NCI-H1436 (cell line): ENCODE measurements around the gene ISCA2.

Experiments
- DNase-seq: peaks from one replicate; lab custom pipeline; 2025; lab: John Stamatoyannopoulos, UW

Gene ISCA2

GRCh38 chr14:74483321-74483720 lies 10.2 kb upstream of the ISCA2 start:
- DNase-seq, result no peak

GRCh38 chr14:74486164-74486563 lies 7.4 kb upstream of the ISCA2 start:
- no peak for DNase-seq

- DNase-seq, result no peak
Measured at GRCh38 chr14:74488786-74489397, 4.7 kb upstream of the ISCA2 start.

DNA sequence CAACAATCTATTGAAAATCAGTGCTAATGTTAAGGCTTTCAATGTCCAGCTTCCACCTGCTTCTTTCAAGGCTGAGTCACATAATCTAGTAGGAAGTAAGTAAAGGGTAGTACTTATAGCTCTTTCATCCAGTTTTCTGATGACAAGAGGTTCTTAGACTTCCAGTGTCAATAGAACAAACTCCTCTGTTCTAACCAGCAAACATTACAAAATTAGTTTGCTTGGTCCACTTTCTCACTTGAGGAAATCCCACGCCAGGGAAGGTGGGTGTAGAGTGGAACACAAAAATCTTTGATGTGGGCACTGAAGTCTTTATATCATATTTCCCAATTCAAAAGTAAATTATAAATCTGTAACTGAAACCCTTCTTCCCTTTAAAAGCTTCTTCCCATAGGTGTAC lies 3.1 kb upstream of the ISCA2 start:
- no peak for DNase-seq

DNA sequence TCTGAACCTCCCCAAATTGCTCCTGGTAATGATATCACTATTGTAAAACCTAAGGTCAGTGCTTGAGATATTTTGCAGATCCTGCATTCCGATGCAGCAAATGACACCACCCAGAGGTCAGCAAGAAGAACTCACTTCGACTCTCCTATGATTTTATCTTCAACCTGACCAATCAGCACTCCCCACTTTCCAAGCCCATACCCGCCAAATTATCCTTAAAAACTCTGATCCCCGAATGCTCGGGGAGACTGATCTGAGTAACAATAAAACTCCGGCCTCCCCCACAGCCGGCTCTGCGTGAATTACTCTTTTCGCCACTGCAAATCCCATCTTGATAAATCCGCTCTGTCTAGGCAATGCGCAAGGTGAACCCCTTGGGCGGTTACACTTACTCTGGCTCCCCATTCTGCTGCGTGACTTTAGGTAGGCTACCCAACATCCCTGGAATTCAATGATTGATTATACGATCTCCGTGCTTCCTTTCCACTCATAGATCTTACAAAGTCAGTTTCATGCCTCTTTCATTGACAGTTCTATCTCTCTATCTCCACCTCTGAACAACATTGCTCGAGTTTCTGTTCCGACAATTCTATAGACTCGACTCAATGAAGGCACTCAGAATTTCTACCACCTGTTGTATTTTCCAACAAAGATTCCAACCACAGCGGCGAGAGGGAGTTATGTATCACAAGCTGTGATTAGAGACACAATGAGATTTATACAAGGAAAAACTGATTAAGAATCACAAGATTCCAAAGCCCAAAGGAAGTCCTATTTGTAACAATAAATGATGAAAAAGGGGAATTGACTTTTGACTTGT lies 1.4 kb upstream of the ISCA2 start:
- no peak for DNase-seq

DNA sequence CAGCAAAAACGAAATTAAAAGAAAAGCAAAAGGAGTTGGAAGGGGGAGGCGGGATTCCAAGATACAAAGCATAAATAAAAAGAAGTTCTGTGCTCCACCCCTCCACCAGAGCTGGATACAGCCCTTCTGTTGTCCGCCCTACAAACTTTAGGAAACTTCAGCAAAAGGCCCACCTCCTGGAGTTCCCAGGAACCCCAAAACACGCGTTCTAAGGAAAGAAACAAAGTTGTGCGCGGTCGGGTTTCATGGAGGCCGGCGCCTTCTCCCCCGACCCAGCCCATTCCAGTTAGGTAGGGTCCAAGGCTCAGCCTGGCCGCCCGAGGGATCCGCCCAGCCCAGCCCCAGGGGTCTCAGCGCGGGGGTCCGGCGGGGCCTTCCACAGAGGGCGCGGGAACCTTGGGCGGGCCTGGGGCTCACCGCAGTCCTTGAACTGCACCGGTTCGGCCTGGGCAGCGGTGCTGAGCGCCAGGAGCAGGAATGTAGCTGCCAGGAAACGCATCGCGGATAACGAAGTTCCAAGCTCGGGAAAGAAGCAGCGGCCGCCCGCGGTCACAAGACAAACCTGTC lies 706 bp upstream of the ISCA2 start, which contains the start of gene NPC2:
NPC2 (minus strand) TSS at position 530 of the 567 bp plus-strand sequence; CDS start at position 499, 31 bp downstream.
- no peak for DNase-seq

DNA sequence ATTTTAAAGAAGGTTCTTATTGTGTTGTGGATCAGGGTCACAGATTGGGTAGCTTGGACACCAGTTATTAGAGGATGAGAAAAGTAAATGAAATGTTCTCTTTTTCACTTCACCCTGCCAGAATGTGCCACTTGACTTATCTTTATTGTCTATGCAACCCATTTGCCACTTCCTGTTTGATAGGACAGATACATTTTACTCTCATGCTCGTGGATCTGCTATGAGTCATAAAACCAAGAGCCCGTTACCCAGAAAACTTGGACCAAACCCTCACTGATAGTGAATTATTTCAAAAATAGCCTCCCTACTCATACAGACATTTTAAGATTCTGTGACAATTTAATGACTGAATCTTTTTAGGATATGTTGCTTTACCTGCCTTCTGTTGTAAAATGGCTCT lies 1.8 kb downstream of the ISCA2 start:
- DNase-seq, result no peak

GRCh38 chr14:74500417-74501134 lies 7.0 kb downstream of the ISCA2 start:
- no peak for DNase-seq

DNA sequence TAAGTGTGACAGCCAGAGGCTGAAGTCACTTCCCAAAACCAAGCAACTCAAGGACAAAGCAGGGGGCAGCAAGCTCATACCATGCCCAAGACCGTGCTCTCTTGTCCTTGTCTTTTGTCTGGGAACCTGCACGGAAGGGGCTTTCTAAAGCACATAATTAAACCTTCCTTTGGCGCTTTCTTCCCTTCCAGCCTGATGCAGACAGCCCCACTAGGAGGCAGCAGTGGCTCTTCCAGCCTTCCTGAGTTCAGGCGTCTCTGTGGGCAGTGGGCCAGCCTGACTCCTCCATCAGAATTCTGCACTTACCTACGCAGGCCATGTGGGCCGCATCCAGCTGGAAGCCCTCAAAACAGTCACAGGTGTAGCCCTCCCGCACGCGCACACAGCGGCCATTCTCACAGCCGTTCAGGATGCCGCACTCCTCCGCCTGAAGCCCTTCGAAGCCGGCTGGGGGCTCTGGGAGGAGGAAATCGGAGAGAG lies 7.6 kb downstream of the ISCA2 start:
- DNase-seq, result no peak

DNA sequence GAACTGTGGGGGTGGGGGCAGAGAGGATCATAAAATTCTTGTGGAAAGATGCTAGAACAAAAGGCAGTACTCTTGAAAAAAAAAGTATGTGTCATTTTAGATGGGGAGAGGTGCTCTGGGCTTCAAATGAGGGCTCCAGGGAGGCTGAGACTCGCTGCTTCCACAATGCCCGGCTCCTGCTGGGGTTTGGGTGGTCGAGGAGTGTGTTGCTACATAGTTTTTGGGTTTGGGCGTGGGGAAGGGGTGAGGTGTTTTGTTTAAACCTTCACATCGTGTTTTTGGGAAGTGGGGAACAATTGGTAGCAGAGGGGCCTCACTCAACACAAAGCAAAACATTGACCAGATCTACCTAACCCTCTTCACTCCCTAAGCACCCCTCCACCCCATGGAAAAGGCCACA lies 8.1 kb downstream of the ISCA2 start:
- DNase-seq, result no peak

GRCh38 chr14:74502236-74503019 lies 8.9 kb downstream of the ISCA2 start:
- DNase-seq, result no peak

- DNase-seq, result no peak
Measured at GRCh38 chr14:74503291-74503937, 9.8 kb downstream of the ISCA2 start.

GRCh38 chr14:74503938-74504335 lies 10.4 kb downstream of the ISCA2 start:
- no peak for DNase-seq

DNA sequence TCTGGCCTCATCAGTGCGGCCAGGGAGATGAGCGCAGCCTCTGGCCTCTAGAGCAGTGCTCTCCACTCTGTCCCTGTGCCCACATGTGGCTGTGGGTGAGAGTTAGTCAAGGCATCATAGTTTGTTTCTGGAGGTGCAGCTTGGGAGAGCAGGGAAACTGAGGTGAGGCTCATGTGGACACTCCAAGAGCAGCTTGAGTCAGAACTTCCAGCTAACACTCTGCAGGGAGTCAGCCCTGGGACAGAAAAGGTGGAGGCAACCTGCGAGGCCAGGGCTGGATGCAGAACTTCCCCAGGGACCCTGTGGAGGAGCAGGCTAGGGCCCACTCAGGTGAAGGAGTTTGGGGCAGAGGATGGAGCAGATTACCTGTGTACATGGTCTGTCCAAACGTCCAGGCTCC lies 10.8 kb downstream of the ISCA2 start:
- no peak for DNase-seq

GRCh38 chr14:74504874-74505720 lies 11.5 kb downstream of the ISCA2 start:
- DNase-seq, result no peak

GRCh38 chr14:74505831-74506230 lies 12.3 kb downstream of the ISCA2 start:
- no peak for DNase-seq

DNA sequence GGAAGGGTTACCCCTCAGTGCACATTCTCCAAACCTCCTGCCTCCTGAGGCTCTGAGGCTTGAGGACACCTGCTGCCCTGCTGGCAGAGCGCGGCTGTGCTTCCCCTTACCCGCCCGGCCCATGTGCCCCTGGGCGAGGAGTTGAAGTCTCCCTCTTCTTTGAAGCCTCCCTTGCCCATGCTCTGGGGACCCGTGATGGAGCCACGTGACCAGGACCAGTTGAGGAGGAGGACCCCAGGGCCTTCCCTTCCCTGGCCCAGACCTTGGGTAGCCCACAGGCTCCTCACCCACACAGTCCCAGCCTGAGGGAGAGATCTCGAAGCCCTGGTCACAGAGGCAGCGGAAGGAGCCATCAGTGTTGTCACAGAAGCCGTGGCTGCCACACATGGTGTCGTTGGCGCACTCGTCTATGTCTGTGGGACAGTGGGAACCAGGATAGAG lies 12.9 kb downstream of the ISCA2 start:
- DNase-seq, result no peak

DNA sequence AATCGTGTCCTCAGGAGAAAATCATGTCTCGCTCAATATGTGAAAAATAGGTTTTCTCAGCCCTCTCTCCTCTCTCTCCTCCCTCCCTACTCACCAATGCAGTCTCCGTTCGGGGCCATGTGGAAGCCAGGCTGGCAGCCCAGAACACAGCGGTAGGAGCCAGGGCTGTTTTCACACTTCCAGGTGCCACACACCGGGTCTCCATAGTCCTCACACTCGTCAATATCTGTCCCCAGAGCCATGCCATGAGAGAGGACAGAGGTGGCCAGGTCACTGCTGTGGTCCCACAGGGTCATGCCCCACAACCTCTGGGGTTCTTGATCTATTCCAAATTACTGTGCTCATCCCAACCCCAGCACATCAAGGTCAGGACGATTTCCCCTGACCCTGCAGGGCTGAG lies 13.5 kb downstream of the ISCA2 start:
- no peak for DNase-seq

DNA sequence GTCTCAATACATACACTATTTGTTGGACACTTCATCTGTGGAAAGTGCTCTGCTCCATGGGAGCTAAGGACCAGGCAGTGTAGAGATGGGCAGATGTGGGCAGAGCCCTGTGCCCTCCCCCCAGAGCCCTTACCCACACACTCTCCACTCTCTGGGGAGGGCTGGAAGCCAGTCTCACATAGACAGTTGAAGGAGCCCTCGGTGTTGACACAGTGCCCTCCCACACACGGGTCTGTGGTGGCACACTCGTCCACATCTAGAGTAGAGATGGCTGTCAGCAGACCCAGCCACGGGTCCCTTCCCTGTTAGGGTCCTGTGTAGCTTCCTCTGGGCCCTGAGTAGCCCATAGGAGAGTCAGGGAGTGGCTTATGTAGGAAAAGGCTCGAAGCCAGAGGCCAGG lies 14.3 kb downstream of the ISCA2 start:
- DNase-seq, result no peak

DNA sequence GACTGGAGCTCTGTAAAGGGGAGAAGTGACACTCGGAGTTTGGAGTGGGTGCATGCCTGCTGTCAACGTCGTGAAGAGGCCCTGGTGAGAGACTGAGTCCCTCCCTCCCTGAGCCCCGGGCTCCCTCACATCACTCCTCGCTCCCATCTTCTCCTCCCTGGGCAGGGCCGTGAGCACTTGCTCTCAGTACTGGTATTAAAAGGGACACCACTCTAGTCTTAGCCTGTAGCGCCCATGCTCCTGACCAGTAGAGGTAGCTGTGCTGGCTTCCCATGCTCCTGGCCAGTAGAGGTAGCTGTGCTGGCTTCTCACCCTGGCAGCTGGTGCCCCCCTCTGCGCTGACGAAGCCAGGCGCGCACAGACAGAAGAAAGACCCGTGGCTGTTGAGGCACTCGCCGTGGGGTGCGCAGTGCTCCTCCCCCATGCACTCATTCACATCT lies 14.7 kb downstream of the ISCA2 start:
- no peak for DNase-seq
